HUES64 (cell line): ENCODE results near the gene ZBTB9.
"Not testable (repeated sequence)": the region's sequence is repeated elsewhere in the genome, so short reads cannot be mapped to it uniquely, and the experiment has no call there.

ENCODE experiments used
- H3K27ac ChIP-seq: 2 replicates; pipeline ENCODE4 v1.7.0; 2013; ENCODE audit warnings: low read depth, low read length, inconsistent platforms
- H3K27me3 ChIP-seq: 2 replicates; pipeline ENCODE4 v1.6.1; 2013; ENCODE audit warnings: mild to moderate bottlenecking, low read length; ENCODE audit not compliant: insufficient read depth
- H3K36me3 ChIP-seq: 2 replicates; pipeline ENCODE4 v1.6.1; 2013; ENCODE audit warnings: mild to moderate bottlenecking, low read length; ENCODE audit not compliant: insufficient read depth
- H3K4me1 ChIP-seq: 2 replicates; pipeline ENCODE4 v1.6.1; 2013; ENCODE audit warnings: mild to moderate bottlenecking, low read length, moderate library complexity; ENCODE audit not compliant: insufficient read depth
- H3K4me3 ChIP-seq: 2 replicates; pipeline ENCODE4 v1.5.1; 2013; ENCODE audit warnings: mild to moderate bottlenecking, low read length, moderate library complexity
- H3K9ac ChIP-seq: 2 replicates; pipeline ENCODE4 v1.6.1; 2013; ENCODE audit warnings: mild to moderate bottlenecking, low read depth, low read length
- H3K9me3 ChIP-seq: 2 replicates; pipeline ENCODE4 v1.6.1; 2013; ENCODE audit warnings: low read depth, low read length; ENCODE audit not compliant: insufficient read depth
- whole genome bisulfite sequencing: fragments of 150-250, 120-280 bp; methylation state at CpG from one replicate; pipeline ENCODE4 v1.1.7; 2013; ENCODE audit warnings: missing lambda C conversion rate; 5-methylcytosine and 5-hydroxymethylcytosine counted together

Gene ZBTB9

GRCh38 chr6:33453393-33454008, 875 bp upstream of the ZBTB9 start:
- Histone ChIP-seq H3K9ac (peak overlapping the region; percentile 71), H3K4me1 (no peaks in the 10 kb centered on the region), H3K36me3 (peaks cover 54% of the 10 kb centered on the region), H3K4me3 (peak overlapping the region; percentile 82), H3K27me3 (no peaks in the 10 kb centered on the region), H3K9me3 (no peaks in the 10 kb centered on the region), H3K27ac (peak overlapping the region; percentile 55)
- 56% methylated on average over 5 of the region's 12 CpGs for WGBS

- Histone ChIP-seq H3K9ac (peak overlapping the region; percentile 81), H3K27ac (0 out of 2 replicates have a peak overlapping the region, but pooled peaks have one; percentile 50), H3K4me1 (no peaks in the 10 kb centered on the region), H3K36me3 (peaks cover 39% of the 10 kb centered on the region), H3K4me3 (peak overlapping the region; percentile 82), H3K9me3 (no peaks in the 10 kb centered on the region), H3K27me3 (no peaks in the 10 kb centered on the region)
- WGBS: 56% methylated on average over 16 of the region's 16 CpGs
Measured at GRCh38 chr6:33455051-33455450, 675 bp downstream of the ZBTB9 start.

GRCh38 chr6:33456156-33456555, 1.8 kb downstream of the ZBTB9 start:
- no peaks in the 10 kb centered on the region for H3K4me1 ChIP-seq
- WGBS: 96% methylated on average over 12 of the region's 12 CpGs
- no peak overlapping the region for H3K9ac ChIP-seq
- H3K36me3 ChIP-seq: peaks cover 29% of the 10 kb centered on the region
- no peaks in the 10 kb centered on the region for H3K27me3 ChIP-seq
- H3K4me3 ChIP-seq: no peak overlapping the region
- H3K27ac ChIP-seq: no peak overlapping the region
- H3K9me3 ChIP-seq: no peaks in the 10 kb centered on the region

- H3K27ac ChIP-seq: no peak overlapping the region
- no peak overlapping the region for H3K4me3 ChIP-seq
- peaks cover 25% of the 10 kb centered on the region for H3K36me3 ChIP-seq
- no peaks in the 10 kb centered on the region for H3K9me3 ChIP-seq
- 85% methylated on average over 3 of the region's 3 CpGs for WGBS
- H3K9ac ChIP-seq: no peak overlapping the region
- H3K4me1 ChIP-seq: no peaks in the 10 kb centered on the region
- no peaks in the 10 kb centered on the region for H3K27me3 ChIP-seq
Measured at GRCh38 chr6:33458676-33459075, 4.3 kb downstream of the ZBTB9 start.

GRCh38 chr6:33459226-33459625, 4.8 kb downstream of the ZBTB9 start:
- peaks cover 25% of the 10 kb centered on the region for H3K36me3 ChIP-seq
- no peak overlapping the region for H3K27ac ChIP-seq
- no peaks in the 10 kb centered on the region for H3K4me1 ChIP-seq
- H3K4me3 ChIP-seq: no peak overlapping the region
- WGBS: 93% methylated on average over 2 of the region's 2 CpGs
- no peak overlapping the region for H3K9ac ChIP-seq
- H3K9me3 ChIP-seq: no peaks in the 10 kb centered on the region
- H3K27me3 ChIP-seq: no peaks in the 10 kb centered on the region

- H3K9ac ChIP-seq: no peak overlapping the region
- H3K9me3 ChIP-seq: no peaks in the 10 kb centered on the region
- no peaks in the 10 kb centered on the region for H3K4me1 ChIP-seq
- no peak overlapping the region for H3K27ac ChIP-seq
- no peaks in the 10 kb centered on the region for H3K27me3 ChIP-seq
- H3K4me3 ChIP-seq: no peak overlapping the region
- 94% methylated on average over 4 of the region's 4 CpGs for WGBS
- H3K36me3 ChIP-seq: no peaks in the 10 kb centered on the region
Measured at GRCh38 chr6:33466075-33466735, 11.8 kb downstream of the ZBTB9 start.

- Histone ChIP-seq H3K4me3 (no peak overlapping the region), H3K4me1 (no peaks in the 10 kb centered on the region), H3K27me3 (no peaks in the 10 kb centered on the region), H3K9me3 (no peaks in the 10 kb centered on the region), H3K36me3 (no peaks in the 10 kb centered on the region), H3K27ac (no peak overlapping the region), H3K9ac (no peak overlapping the region)
- 90% methylated on average over 6 of the region's 7 CpGs for WGBS
Measured at GRCh38 chr6:33467091-33467490, 12.7 kb downstream of the ZBTB9 start.

- Histone ChIP-seq H3K4me1 (no peaks in the 10 kb centered on the region), H3K27me3 (no peaks in the 10 kb centered on the region), H3K36me3 (no peaks in the 10 kb centered on the region), H3K9ac (no peak overlapping the region), H3K27ac (no peak overlapping the region), H3K9me3 (no peaks in the 10 kb centered on the region), H3K4me3 (no peak overlapping the region)
- 86% methylated on average over 3 of the region's 3 CpGs for WGBS
Measured at GRCh38 chr6:33469661-33470060, 15.3 kb downstream of the ZBTB9 start.

- WGBS: 84% methylated on average over 3 of the region's 3 CpGs
- Histone ChIP-seq H3K36me3 (no peaks in the 10 kb centered on the region), H3K27me3 (peaks cover 3% of the 10 kb centered on the region; the same call in 1 of the 2 replicates), H3K9ac (no peak overlapping the region), H3K9me3 (no peaks in the 10 kb centered on the region), H3K27ac (no peak overlapping the region), H3K4me3 (no peak overlapping the region), H3K4me1 (no peaks in the 10 kb centered on the region)
Measured at GRCh38 chr6:33477864-33478263, 23.5 kb downstream of the ZBTB9 start.

- Histone ChIP-seq H3K4me3 (no peak overlapping the region), H3K4me1 (no peaks in the 10 kb centered on the region), H3K36me3 (no peaks in the 10 kb centered on the region), H3K27me3 (peaks cover 3% of the 10 kb centered on the region; the same call in 1 of the 2 replicates), H3K9me3 (no peaks in the 10 kb centered on the region), H3K9ac (no peak overlapping the region), H3K27ac (no peak overlapping the region)
- 75% methylated on average over 1 of the region's 1 CpG for WGBS
Measured at GRCh38 chr6:33481192-33481591, 26.8 kb downstream of the ZBTB9 start.

- H3K4me3 ChIP-seq, H3K27me3 ChIP-seq, H3K9me3 ChIP-seq, H3K36me3 ChIP-seq, H3K9ac ChIP-seq, H3K4me1 ChIP-seq, H3K27ac ChIP-seq: not testable (repeated sequence)
- WGBS: 89% methylated on average over 5 of the region's 5 CpGs
Measured at GRCh38 chr6:33482620-33483019, 28.2 kb downstream of the ZBTB9 start.
